HepG2 (cell line): Measurements from ENCODE around the gene TFEB. TPM values are rescaled to one million over a fixed set of nuclear protein-coding genes. Genes with fewer than 3 reads are reported as not detected.

Source experiments
- ATM ChIP-seq: fragments of 450-650 bp; IDR thresholded peaks from 2 replicates; pipeline ENCODE4 v1.7.1; 2017; ENCODE audit warnings: mild to moderate bottlenecking, borderline replicate concordance
- ESRRA ChIP-seq: sonication (generic); formaldehyde crosslinking; IDR thresholded peaks from 2 replicates; pipeline ENCODE4 v1.5.1; 2020; ENCODE audit warnings: mild to moderate bottlenecking, low read depth, missing genetic modification reagents
- GATA4 ChIP-seq: sonication (generic); IDR thresholded peaks from 2 replicates; pipeline ENCODE4 v1.6.1; 2016; ENCODE audit warnings: antibody characterized with exemption, low read depth, borderline replicate concordance
- HOXA7 ChIP-seq: sonication (generic); formaldehyde crosslinking; IDR thresholded peaks from 2 replicates; pipeline ENCODE4 v1.8.1; 2022; ENCODE audit warnings: mild to moderate bottlenecking, missing genetic modification reagents, moderate library complexity
- LCORL ChIP-seq, 2 experiments: fragments of 450-650 bp in 1 of 2; sonication (generic) in 1 of 2; formaldehyde crosslinking in 1 of 2; IDR thresholded peaks; 2 replicates each; pipeline versions ENCODE4 v1.5.0 to v1.6.1; 2017 to 2020; ENCODE audit warnings: antibody characterized with exemption in 1 of 2, missing genetic modification reagents in 1 of 2
- PCBP1 ChIP-seq: fragments of 200-400 bp; formaldehyde crosslinking; IDR thresholded peaks from 2 replicates; pipeline ENCODE4 v1.6.1; 2017; ENCODE audit warnings: mild to moderate bottlenecking, low read depth, low read length, borderline replicate concordance
- PHB2 ChIP-seq: fragments of 450-650 bp; IDR thresholded peaks from 2 replicates; pipeline ENCODE4 v1.6.1; 2018; ENCODE audit not compliant: partially characterized antibody
- PLSCR1 ChIP-seq: sonication (generic); formaldehyde crosslinking; IDR thresholded peaks from 2 replicates; pipeline ENCODE4 v1.5.0; 2020; ENCODE audit warnings: missing genetic modification reagents, mild to moderate bottlenecking, borderline replicate concordance
- RFX1 ChIP-seq: fragments of 450-650 bp; IDR thresholded peaks from 2 replicates; pipeline ENCODE4 v1.6.1; 2017
- RFX5 ChIP-seq: IDR thresholded peaks from 2 replicates; pipeline ENCODE4 v1.6.1; 2011; ENCODE audit warnings: low read depth, low read length, improper control_type of control experiment
- USF2 ChIP-seq, 2 experiments: sonication (generic) in 1 of 2; formaldehyde crosslinking in 1 of 2; IDR thresholded peaks; 2 replicates each; pipeline versions ENCODE4 v1.5.1 to v1.6.1; 2011 to 2020; ENCODE audit warnings: borderline replicate concordance in 1 of 2, low read depth in 1 of 2, low read length in 1 of 2, mild to moderate bottlenecking in 1 of 2, missing genetic modification reagents in 1 of 2, moderate library complexity in 1 of 2
- WIZ ChIP-seq: sonication (generic); formaldehyde crosslinking; IDR thresholded peaks from 2 replicates; pipeline ENCODE4 v1.5.1; 2020; ENCODE audit warnings: mild to moderate bottlenecking, missing genetic modification reagents
- XRCC5 ChIP-seq: fragments of 200-400 bp; formaldehyde crosslinking; optimal IDR thresholded peaks from 2 replicates; pipeline ENCODE3; 2017; ENCODE audit warnings: mild to moderate bottlenecking, low read length
- ZNF205 ChIP-seq: IDR thresholded peaks from 2 replicates; pipeline ENCODE4 v1.6.1; 2018; ENCODE audit warnings: missing biosample characterization, missing genetic modification reagents
- ZNF256 ChIP-seq: sonication (generic); formaldehyde crosslinking; conservative IDR thresholded peaks from 2 replicates; pipeline ENCODE4 v1.4.0; 2020; ENCODE audit warnings: missing genetic modification reagents
- ZNF367 ChIP-seq: sonication (generic); formaldehyde crosslinking; IDR thresholded peaks from 2 replicates; pipeline ENCODE4 v1.4.0; 2020; ENCODE audit warnings: missing genetic modification reagents, borderline replicate concordance
- ZNF460 ChIP-seq: sonication (generic); formaldehyde crosslinking; IDR thresholded peaks from 2 replicates; pipeline ENCODE4 v1.5.1; 2020; ENCODE audit warnings: missing genetic modification reagents, mild to moderate bottlenecking, borderline replicate concordance
- ZNF503 ChIP-seq: sonication (generic); formaldehyde crosslinking; IDR thresholded peaks from 2 replicates; pipeline ENCODE4 v1.4.0; 2020; ENCODE audit warnings: missing genetic modification reagents
- ZNF530 ChIP-seq: sonication (generic); formaldehyde crosslinking; IDR thresholded peaks from 2 replicates; pipeline ENCODE4 v1.5.0; 2020; ENCODE audit warnings: low read depth, mild to moderate bottlenecking, missing genetic modification reagents
- ZNF891 ChIP-seq: sonication (generic); formaldehyde crosslinking; IDR thresholded peaks from 2 replicates; pipeline ENCODE4 v1.5.0; 2020; ENCODE audit warnings: mild to moderate bottlenecking, missing genetic modification reagents
- ZSCAN20 ChIP-seq: sonication (generic); formaldehyde crosslinking; IDR thresholded peaks from 2 replicates; pipeline ENCODE4 v1.4.0; 2020; ENCODE audit warnings: missing genetic modification reagents, mild to moderate bottlenecking, borderline replicate concordance
- polyA plus RNA-seq, 8 experiments: library from polyadenylated mRNA; depleted of rRNA in 3 of 8; stranded (reverse) in 7 of 8; unstranded in 1 of 8; fragments of >200 nt; fragmentation: Illumina TruSeq in 4 of 8; extraction: Trizol in 4 of 8; gene quantifications; 2 replicates each; pipeline versions ENCODE4 v1.2.1 to v1.2.3, GENCODE V29; 2011 to 2016; ENCODE audit warnings: low read depth in 4 of 8, missing spikeins in 1 of 8, mixed read lengths in 1 of 8; ENCODE audit not compliant: insufficient read depth in 1 of 8
- total RNA-seq, 5 experiments: library from RNA; depleted of rRNA; stranded (reverse); fragments of >200 nt; fragmentation: Illumina TruSeq; extraction: Trizol; gene quantifications; 2 replicates each; pipeline ENCODE4 v1.2.3, GENCODE V29; 2016; ENCODE audit warnings: low read depth in 1 of 5
- TF ChIP-seq, protein P1 (sequence below): sonication (generic); formaldehyde crosslinking; conservative IDR thresholded peaks from 2 replicates; pipeline ENCODE4 v1.4.0; 2020; ENCODE audit warnings: missing genetic modification reagents

TFEB gene
- total and polyA plus RNA-seq, 2 of the 13 experiments (the other 11 are each of a cell fraction or from before 2014, with no cell fraction given), result 13.3 to 18.7 TPM

DNA sequence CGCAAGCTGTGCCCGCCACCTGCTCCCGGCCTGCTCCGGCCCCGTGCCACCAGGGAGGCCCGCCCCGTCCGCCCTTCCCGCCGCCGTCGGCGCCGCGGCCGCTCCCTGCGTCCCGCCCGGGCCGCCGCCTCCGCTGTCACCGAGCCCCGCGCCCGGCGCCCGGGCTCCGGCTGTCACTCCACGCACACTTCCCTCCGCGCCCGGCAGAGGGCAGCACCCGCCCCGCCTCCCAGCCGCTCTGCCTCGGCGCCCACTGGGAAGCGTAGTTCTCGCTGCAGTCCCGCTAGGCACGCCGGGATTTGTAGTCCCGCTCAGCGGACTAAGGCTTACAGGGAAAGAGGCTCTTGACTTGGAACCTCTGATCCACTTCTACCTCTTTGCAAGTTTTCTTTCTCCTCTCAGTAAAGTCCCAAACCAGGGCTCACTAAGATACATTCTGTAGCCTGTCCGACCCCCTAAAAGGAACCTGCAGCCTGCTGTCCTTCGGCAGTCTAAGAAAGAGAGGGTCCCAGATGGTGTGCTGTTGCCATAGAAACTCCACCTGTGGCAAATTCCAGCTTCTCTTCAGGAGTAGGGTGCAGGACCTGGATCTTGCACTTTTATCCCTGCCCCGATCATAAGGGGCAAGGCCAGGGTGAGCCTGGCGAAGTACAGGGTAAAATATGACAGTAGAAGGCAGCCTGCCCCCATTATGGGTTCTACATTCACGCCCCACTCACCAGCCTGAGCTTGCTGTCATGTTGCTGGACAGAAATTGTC lies at the start of gene TFEB (continued):
- no peak for TF ChIP-seq ZNF891
- TF ChIP-seq LCORL (IDR thresholded peaks at IDR 0.05), result no peak
- TF ChIP-seq LCORL (CRISPR knock-in tag; IDR thresholded peaks at IDR 0.05), result peak; percentile 78
- no peak for TF ChIP-seq HOXA7 (CRISPR knock-in tag)
- no peak for TF ChIP-seq ATM
- peak; percentile 75; the same call in 1 of the 2 replicates for TF ChIP-seq ESRRA
- peak; percentile 42; the same call in 1 of the 2 replicates for TF ChIP-seq ZNF205
- peak; percentile 53 for TF ChIP-seq RFX1
- TF ChIP-seq ZSCAN20 (CRISPR knock-in tag), result no peak
- TF ChIP-seq ZNF256 (CRISPR knock-in tag), result no peak
- no peak for TF ChIP-seq ZNF503
- TF ChIP-seq WIZ, result peak; percentile 77; the same call in 1 of the 2 replicates
- TF ChIP-seq USF2 (IDR thresholded peaks at IDR 0.05; ENCODE audit: low read depth, low read length), result no peak
- TF ChIP-seq USF2 (CRISPR knock-in tag; IDR thresholded peaks at IDR 0.05; ENCODE audit: borderline replicate concordance), result no peak
- no peak for TF ChIP-seq PLSCR1 (CRISPR knock-in tag)
- no peak for TF ChIP-seq ZNF530 (CRISPR knock-in tag)
- TF ChIP-seq PHB2, result no peak
- no peak; the same call in 1 of the 2 replicates for TF ChIP-seq ZNF367 (CRISPR knock-in tag)
- 0 out of 2 replicates have a peak, but pooled peaks have one; percentile 31 for TF ChIP-seq PCBP1
- no peak for TF ChIP-seq RFX5
- no peak for TF ChIP-seq GATA4
- TF ChIP-seq XRCC5, result peak; percentile 85
- TF ChIP-seq, protein P1, sequence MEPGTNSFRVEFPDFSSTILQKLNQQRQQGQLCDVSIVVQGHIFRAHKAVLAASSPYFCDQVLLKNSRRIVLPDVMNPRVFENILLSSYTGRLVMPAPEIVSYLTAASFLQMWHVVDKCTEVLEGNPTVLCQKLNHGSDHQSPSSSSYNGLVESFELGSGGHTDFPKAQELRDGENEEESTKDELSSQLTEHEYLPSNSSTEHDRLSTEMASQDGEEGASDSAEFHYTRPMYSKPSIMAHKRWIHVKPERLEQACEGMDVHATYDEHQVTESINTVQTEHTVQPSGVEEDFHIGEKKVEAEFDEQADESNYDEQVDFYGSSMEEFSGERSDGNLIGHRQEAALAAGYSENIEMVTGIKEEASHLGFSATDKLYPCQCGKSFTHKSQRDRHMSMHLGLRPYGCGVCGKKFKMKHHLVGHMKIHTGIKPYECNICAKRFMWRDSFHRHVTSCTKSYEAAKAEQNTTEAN (CRISPR knock-in tag), result no peak
- TF ChIP-seq ZNF460 (CRISPR knock-in tag), result no peak
